Fibroblast of the aortic adventitia (primary cell): Measurements from ENCODE around the gene ABTB2. TPM values are rescaled to one million over a fixed set of nuclear protein-coding genes. Genes with fewer than 3 reads are reported as not detected.

ENCODE experiments used
- DNase-seq: peaks from one replicate; pipeline ENCODE4 v3.0.0-alpha.2; 2010; ENCODE audit warnings: low read depth
- H3K4me3 ChIP-seq: 2 replicates; pipeline ENCODE4 v1.5.1; 2011; ENCODE audit warnings: low read depth, mild to moderate bottlenecking, control low read depth, low read length, moderate library complexity
- CTCF ChIP-seq: IDR thresholded peaks from 2 replicates; pipeline ENCODE4 v1.5.1; 2011; ENCODE audit warnings: mild to moderate bottlenecking, low read length, control low read depth, inconsistent platforms; ENCODE audit not compliant: insufficient read depth
- total RNA-seq: library from RNA; depleted of rRNA; stranded (reverse); fragments of >200 nt; gene quantifications from 2 replicates; pipeline ENCODE4 v1.2.3, GENCODE V29; 2012; ENCODE audit warnings: low replicate concordance

ABTB2 gene
- total RNA-seq, 1 donor: 1.7 TPM

GRCh38 chr11:34235591-34236071 is 122.2 kb downstream of the ABTB2 start:
- no peak for TF ChIP-seq CTCF
- no peak for DNase-seq
- no peak overlapping the region for H3K4me3 ChIP-seq

- no peak for TF ChIP-seq CTCF
- no peak overlapping the region for H3K4me3 ChIP-seq
- DNase-seq: no peak
These were observed 122.6 kb downstream of the ABTB2 start for GRCh38 chr11:34235189-34235588.

GRCh38 chr11:34234086-34234740 is 123.6 kb downstream of the ABTB2 start:
- peak; percentile 41 for DNase-seq
- H3K4me3 ChIP-seq: no peak overlapping the region
- TF ChIP-seq CTCF: no peak

- no peak for TF ChIP-seq CTCF
- DNase-seq: no peak
- H3K4me3 ChIP-seq: no peak overlapping the region
These were observed 124.6 kb downstream of the ABTB2 start for GRCh38 chr11:34233215-34233614.

GRCh38 chr11:34232807-34233206 is 125.0 kb downstream of the ABTB2 start:
- no peak for DNase-seq
- TF ChIP-seq CTCF: no peak
- no peak overlapping the region for H3K4me3 ChIP-seq

GRCh38 chr11:34226210-34226609 is 131.6 kb downstream of the ABTB2 start:
- TF ChIP-seq CTCF: no peak
- no peak overlapping the region for H3K4me3 ChIP-seq
- DNase-seq: no peak

- DNase-seq: no peak
- no peak overlapping the region for H3K4me3 ChIP-seq
- TF ChIP-seq CTCF: no peak
These were observed 132.7 kb downstream of the ABTB2 start for GRCh38 chr11:34225091-34225490.
